ENCODE data around the gene BOLA1. TPM values are rescaled to one million over a fixed set of nuclear protein-coding genes. Genes with fewer than 3 reads are reported as not detected.
"Not testable (repeated sequence)": the region's sequence is repeated elsewhere in the genome, so short reads cannot be mapped to it uniquely, and the experiment has no call there.

BOLA1 gene
- total RNA-seq, 1 experiment from 2014 or later: 6.0 TPM

- H3K4ac ChIP-seq (ENCODE audit: low read depth, low read length); DNase-seq; H3K18ac ChIP-seq (ENCODE audit: insufficient read length, low read depth, low read length); H3K36me3 Mint-ChIP-seq (ENCODE audit: insufficient read depth in 1 of 3, low read depth in 3 of 3); H3K27ac Mint-ChIP-seq; H2BK120ac ChIP-seq (ENCODE audit: low read depth, low read length, poor library complexity, severe bottlenecking); H3T11ph ChIP-seq (ENCODE audit: low read length); H3K79me1 ChIP-seq (ENCODE audit: insufficient read depth, low read depth, low read length, poor library complexity, severe bottlenecking); H2BK15ac ChIP-seq (ENCODE audit: low read depth, low read length); H3K14ac ChIP-seq (ENCODE audit: insufficient read depth, low read length); H2BK12ac ChIP-seq (ENCODE audit: insufficient read length, low read depth, low read length); H4K20me1 ChIP-seq (ENCODE audit: control insufficient read depth, insufficient read depth, insufficient read length); H3K9me3 Mint-ChIP-seq; H3K23me2 ChIP-seq (ENCODE audit: insufficient read length, low read depth, low read length, poor library complexity, severe bottlenecking); H3K27me3 Mint-ChIP-seq (ENCODE audit: low read depth); H3K4me3 Mint-ChIP-seq; H3K4me1 ChIP-seq (ENCODE audit: insufficient read depth, low read length); H3K9ac ChIP-seq (ENCODE audit: extremely low read depth, insufficient read length, low read length); H2BK5ac ChIP-seq (ENCODE audit: insufficient read length, low read length); H3K9me3 ChIP-seq (ENCODE audit: control insufficient read depth, low read depth, low read length); H2AFZ ChIP-seq (ENCODE audit: low read length); H3K4me2 ChIP-seq (ENCODE audit: insufficient read depth, insufficient read length, low read length); H2BK20ac ChIP-seq (ENCODE audit: low read depth, low read length, poor library complexity, severe bottlenecking); H3K23ac ChIP-seq (ENCODE audit: insufficient read length, low read depth, low read length); H3K27me3 ChIP-seq (ENCODE audit: insufficient read depth, low read length); H4K91ac ChIP-seq (ENCODE audit: insufficient read length, low read depth, low read length); H2AK5ac ChIP-seq (ENCODE audit: insufficient read length, low read length); H3K56ac ChIP-seq (ENCODE audit: insufficient read length, low read depth, low read length); H4K8ac ChIP-seq (replicated peaks; ENCODE audit: insufficient read length, low read depth, low read length); H4K5ac ChIP-seq (ENCODE audit: insufficient read length, low read depth, low read length); H3K27ac ChIP-seq (ENCODE audit: insufficient read length, low read depth, low read length): not testable (repeated sequence)
- peaks cover 19% of the 10 kb centered on the region for H3K79me2 ChIP-seq (ENCODE audit: insufficient read depth, low read length)
- no CpG with 5 or more reads among the region's 53 CpGs for WGBS (ENCODE audit: extremely low coverage, insufficient read length, low lambda C conversion rate)
- peaks cover 30 to 32% of the 10 kb centered on the region in 2 experiments for H3K4me1 Mint-ChIP-seq
Measured at GRCh38 chr1:149851585-149852213, 47.7 kb upstream of the BOLA1 start.

GRCh38 chr1:149852263-149852662, 47.1 kb upstream of the BOLA1 start:
- not testable (repeated sequence) for H4K91ac ChIP-seq (ENCODE audit: insufficient read length, low read depth, low read length); DNase-seq; H3K18ac ChIP-seq (ENCODE audit: insufficient read length, low read depth, low read length); H3K9me3 ChIP-seq (ENCODE audit: control insufficient read depth, low read depth, low read length); H2BK12ac ChIP-seq (ENCODE audit: insufficient read length, low read depth, low read length); H3K14ac ChIP-seq (ENCODE audit: insufficient read depth, low read length); H3K79me1 ChIP-seq (ENCODE audit: insufficient read depth, low read depth, low read length, poor library complexity, severe bottlenecking); H3K9ac ChIP-seq (ENCODE audit: extremely low read depth, insufficient read length, low read length); H4K8ac ChIP-seq (replicated peaks; ENCODE audit: insufficient read length, low read depth, low read length); H2AK5ac ChIP-seq (ENCODE audit: insufficient read length, low read length); H3K27ac ChIP-seq (ENCODE audit: insufficient read length, low read depth, low read length); H2BK5ac ChIP-seq (ENCODE audit: insufficient read length, low read length); H2BK15ac ChIP-seq (ENCODE audit: low read depth, low read length); H3K27ac Mint-ChIP-seq; H3K23me2 ChIP-seq (ENCODE audit: insufficient read length, low read depth, low read length, poor library complexity, severe bottlenecking); H3K27me3 Mint-ChIP-seq (ENCODE audit: low read depth); H3K4ac ChIP-seq (ENCODE audit: low read depth, low read length); H3K9me3 Mint-ChIP-seq; H2BK20ac ChIP-seq (ENCODE audit: low read depth, low read length, poor library complexity, severe bottlenecking); H3K4me2 ChIP-seq (ENCODE audit: insufficient read depth, insufficient read length, low read length); H4K20me1 ChIP-seq (ENCODE audit: control insufficient read depth, insufficient read depth, insufficient read length); H3K36me3 Mint-ChIP-seq (ENCODE audit: insufficient read depth in 1 of 3, low read depth in 3 of 3); H3T11ph ChIP-seq (ENCODE audit: low read length); H3K23ac ChIP-seq (ENCODE audit: insufficient read length, low read depth, low read length); H3K27me3 ChIP-seq (ENCODE audit: insufficient read depth, low read length); H3K56ac ChIP-seq (ENCODE audit: insufficient read length, low read depth, low read length); H2BK120ac ChIP-seq (ENCODE audit: low read depth, low read length, poor library complexity, severe bottlenecking); H3K4me1 ChIP-seq (ENCODE audit: insufficient read depth, low read length); H4K5ac ChIP-seq (ENCODE audit: insufficient read length, low read depth, low read length); H2AFZ ChIP-seq (ENCODE audit: low read length); H3K4me3 Mint-ChIP-seq
- H3K4me1 Mint-ChIP-seq: peaks cover 24 to 26% of the 10 kb centered on the region in 2 experiments
- peaks cover 17% of the 10 kb centered on the region for H3K79me2 ChIP-seq (ENCODE audit: insufficient read depth, low read length)
- no CpG with 5 or more reads among the region's 26 CpGs for WGBS (ENCODE audit: extremely low coverage, insufficient read length, low lambda C conversion rate)

Data from H9 (cell line).